T follicular helper cell (primary cell): ENCODE data around the gene KIAA0319L.

Experiments
- DNase-seq: peaks from one replicate; pipeline ENCODE4 v3.0.0-alpha.2; 2020; ENCODE audit warnings: low read depth

The KIAA0319L gene

DNA sequence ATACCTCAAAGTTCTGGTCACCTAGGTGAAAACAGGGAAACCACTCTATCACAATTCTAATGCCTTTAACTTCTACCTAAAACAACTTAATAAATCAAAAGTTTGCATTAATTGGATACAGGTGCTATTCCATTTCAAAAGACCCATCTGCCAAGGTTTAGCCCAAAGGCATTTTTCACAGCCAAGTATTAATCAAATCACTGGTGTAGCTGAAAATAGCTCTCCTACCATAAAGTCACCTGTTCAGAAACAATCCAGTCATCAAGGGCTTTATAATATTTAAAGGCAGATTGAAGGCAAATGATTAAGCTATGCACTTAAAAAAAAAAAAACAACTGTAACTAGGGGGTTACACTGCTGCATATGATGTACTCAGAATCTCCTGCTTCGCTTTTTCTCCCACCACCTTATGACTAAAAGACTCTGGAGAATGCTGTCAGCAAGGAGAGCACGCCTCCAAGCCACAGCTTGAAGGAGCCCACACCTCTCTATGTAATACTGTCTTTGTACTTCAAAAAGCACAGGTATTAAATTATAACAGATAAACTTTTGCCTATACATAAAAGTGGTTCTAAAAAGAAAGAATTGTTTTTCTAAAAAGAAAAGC is 20.5 kb downstream of the KIAA0319L start:
- no peak for DNase-seq

DNA sequence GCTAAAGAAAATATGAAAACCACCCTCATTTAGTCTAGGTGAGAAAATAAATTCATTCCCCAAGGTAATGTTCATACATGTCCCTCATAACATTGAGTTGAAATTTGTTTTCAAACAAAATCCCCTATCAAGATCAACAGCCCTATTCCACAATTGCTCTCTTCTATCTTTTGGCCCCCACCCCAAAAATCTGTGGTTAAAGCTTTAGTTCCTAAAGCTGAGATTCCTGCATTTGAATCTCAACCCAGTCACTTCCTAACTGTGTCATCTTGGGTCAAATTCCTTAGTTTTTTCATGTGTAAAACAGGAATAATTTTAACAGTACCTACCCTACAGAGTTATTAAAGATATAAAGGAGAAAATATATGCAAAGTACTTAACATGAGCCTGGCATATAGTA is 22.0 kb downstream of the KIAA0319L start:
- no peak for DNase-seq

DNA sequence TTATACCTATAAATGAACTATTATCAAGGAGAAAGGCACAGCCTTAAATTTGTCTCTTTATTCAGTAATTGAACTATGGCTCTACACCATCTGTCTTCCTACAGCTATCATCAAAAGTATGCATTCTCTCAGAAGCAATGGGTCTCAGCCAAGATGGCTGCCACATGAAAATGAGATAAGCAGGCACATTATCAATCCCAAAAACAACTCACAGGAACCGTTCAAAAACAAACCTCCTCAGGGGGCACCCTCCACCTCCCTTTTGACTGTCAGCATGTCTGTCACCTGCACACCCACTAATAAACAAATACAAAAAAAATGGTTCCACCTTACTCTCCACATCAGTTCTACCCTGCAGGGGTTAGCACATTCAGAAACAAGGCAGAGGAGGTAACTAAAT is 23.6 kb downstream of the KIAA0319L start:
- no peak for DNase-seq

DNA sequence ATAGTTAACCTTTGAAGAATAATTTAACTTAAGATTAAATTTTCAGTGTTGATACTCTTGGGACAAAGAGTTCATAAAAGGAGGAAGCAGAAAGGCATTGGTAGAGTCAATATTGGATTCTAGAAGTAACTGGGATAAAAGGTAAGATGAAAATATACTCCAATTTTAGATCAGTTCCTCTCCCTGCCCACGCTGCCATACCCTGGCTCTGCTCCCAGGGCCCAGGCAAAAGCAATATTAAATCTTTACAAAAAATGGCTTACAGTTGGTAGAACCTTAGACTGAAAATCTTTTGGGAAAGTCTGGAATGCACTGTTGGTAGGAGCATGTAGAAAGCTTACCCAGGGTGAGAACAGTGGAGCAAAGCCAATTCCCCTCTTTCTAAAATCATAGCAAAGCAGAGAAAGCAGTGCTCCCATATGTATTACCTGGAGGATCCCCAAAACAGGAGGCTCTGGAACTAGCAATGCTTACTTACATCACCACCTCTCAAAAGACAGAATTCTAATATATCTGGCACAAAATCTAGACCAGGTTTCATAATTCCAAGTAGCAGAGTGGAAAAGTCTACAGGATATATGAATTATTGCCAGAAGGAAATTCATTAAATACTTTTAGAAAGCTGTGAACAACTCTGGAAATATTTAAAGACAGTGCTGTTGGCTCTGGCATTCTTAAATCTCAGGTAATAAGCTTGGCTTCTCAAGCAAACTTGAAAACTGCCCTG is 24.5 kb downstream of the KIAA0319L start:
- no peak for DNase-seq

DNA sequence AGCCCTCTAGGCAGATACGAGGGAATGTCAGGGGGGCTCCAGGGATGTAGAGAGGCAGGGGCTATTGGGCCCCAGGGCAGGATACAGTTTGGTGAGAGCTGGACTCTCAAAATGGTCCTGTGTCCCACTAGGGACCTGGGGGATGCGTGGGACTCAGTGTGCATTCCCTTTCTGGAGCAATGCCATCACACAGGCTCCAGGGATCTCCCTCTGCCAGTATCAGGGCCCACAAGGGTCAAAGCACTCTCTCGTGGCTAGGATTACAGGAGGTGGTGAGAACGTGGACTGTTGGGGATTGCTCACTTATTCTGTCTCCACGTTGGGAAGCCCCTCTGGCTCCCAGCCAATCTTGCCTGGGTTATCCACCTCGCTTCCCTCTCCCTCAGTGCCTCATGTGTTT is 25.8 kb downstream of the KIAA0319L start:
- no peak for DNase-seq

DNA sequence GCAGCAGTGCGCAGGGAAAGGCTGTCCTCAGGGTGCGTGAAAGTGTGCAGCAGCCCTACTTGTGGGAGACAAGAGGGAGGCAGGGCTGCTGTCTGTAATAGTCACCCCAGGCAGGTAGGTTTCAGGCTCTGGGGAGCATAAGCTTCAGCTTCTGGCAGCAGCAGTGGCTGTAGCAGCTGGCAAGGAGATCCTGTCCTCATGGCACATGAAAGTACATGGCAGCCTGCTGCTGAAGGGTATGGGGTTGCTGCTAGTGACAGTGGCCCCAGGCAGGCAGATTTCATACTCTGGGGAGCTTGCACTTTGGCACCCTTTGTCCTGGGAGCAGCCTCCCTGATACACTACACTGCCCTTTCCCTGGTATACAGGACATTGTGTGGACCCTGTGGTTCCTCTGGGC is 26.3 kb downstream of the KIAA0319L start:
- DNase-seq: no peak

DNA sequence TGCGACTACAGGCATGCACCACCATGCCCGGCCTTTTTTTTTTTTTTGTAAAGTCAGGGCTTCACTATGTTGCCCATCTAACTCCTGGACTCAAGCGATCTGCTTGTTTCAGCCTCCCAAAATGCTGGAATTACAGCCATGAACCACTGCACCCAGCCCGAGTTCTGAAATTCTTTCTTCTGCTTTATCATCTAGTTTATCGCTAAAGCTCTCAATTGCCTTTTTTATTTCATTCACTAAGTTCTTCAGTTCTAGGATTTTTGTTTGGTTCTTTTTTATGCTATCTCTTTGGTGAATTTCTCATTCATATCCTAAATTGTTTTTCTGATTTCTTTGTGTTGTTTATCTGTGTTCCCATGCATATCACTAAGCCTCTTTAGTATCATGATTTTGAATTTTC is 27.0 kb downstream of the KIAA0319L start:
- DNase-seq: no peak

DNA sequence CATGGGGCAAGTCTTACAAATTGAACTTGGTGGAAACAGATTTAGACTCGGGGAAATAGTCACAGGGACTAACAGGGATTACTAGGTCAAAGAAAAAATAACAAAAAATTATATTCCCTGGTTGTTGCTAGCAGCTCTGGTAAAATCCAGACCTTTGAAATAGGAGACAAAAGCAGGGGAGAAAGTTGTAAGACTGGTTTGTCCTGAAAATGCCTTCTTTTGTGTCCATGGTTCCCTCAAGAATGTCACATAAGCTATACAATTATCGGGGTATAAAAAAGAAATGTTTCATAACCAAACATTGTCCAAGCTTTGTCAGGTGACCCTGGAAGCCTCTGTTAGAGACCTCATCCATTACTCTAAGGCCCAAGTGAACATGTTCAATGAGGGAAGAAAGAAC is 33.1 kb downstream of the KIAA0319L start:
- DNase-seq: no peak

DNA sequence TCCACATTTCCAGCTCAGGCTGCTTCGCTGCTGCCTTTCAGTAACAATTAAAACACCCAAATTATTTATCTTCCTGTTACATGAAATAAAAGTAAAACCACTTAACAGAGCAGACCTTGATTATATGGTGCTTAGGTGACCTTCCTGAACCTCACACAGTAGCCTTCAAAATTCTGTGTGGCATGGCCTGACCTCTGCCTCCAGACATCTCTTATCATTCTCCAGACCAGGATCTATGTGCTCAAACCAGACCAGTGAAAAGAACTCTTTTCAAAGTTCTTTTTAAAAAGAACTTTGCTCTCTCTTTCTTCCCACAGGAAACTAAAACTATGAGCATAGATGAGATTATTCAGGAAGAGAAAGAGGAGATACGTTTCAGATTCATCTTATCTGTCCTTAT is 37.8 kb downstream of the KIAA0319L start:
- DNase-seq: no peak

DNA sequence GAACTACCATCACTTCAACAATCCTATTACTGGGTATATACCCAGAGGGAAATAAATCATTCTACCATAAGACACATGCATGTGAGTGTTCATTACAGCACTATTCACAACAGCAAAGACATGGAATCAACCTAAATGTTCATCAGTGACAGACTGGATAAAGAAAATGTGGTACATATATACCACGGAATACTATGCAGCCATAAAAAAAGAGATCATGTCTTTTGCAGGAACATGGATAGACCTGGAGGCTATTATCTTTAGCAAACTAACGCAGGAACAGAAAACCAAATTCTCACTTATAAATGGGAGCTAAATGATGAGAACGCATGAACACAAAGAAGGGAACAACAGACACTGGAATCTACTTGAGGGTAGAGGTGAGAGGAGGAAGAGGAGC is 39.0 kb downstream of the KIAA0319L start:
- DNase-seq: no peak

DNA sequence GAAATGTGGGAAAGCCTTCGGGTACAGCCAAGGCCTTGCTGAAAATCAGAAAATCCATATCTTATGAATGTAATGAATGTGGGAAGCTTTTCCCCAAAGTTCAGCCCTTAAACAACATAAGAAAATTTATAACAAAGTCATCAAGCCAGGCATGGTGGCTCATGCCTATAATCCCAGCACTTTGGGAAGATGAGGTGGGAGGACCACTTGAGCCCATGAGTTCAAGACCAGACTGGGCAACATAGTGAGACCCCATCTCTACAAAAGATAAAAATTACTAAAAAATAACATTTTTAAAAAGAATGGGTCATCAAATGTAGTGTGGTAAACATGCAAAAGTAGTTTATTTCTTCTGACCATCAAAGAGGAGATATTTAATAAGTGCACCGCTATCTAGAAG is 45.9 kb downstream of the KIAA0319L start:
- DNase-seq: no peak

DNA sequence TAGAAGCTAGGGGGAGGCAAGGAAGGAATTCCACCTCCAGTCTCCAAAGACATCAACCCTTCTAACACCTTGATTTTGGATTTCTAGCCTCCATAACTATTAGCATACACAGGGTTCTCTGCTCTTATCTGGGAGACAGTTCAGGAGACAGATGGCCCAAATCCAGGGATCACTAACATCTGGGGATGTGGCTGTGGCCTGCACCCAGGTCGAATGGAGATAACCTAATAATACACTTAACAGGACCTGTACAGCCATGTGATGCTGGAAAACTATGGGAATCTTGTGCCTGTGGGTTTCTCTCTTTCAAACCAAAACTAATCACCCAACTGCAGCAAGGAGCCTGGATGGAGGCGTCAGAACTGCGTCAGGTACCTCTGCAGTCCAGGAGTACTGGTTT is 47.6 kb downstream of the KIAA0319L start:
- DNase-seq: no peak

DNA sequence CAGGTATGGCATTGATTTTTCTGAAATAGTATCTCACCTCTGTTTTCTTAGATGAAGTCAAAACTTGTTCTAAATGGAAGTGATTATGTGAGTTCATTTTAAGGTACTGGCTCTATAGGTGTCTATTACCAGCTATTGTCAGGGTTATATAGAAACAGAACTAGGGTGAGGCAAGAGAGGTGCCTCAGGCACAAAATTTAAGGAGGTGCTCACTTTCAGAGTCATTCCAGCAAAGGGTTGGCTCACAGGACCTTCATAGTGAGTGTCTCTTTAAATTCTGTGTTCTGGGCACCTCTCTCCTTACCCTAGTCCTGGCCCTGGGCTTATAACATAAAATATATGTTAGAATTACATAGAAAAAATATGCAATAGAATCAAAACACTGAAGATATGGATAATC is 49.3 kb downstream of the KIAA0319L start:
- no peak for DNase-seq

DNA sequence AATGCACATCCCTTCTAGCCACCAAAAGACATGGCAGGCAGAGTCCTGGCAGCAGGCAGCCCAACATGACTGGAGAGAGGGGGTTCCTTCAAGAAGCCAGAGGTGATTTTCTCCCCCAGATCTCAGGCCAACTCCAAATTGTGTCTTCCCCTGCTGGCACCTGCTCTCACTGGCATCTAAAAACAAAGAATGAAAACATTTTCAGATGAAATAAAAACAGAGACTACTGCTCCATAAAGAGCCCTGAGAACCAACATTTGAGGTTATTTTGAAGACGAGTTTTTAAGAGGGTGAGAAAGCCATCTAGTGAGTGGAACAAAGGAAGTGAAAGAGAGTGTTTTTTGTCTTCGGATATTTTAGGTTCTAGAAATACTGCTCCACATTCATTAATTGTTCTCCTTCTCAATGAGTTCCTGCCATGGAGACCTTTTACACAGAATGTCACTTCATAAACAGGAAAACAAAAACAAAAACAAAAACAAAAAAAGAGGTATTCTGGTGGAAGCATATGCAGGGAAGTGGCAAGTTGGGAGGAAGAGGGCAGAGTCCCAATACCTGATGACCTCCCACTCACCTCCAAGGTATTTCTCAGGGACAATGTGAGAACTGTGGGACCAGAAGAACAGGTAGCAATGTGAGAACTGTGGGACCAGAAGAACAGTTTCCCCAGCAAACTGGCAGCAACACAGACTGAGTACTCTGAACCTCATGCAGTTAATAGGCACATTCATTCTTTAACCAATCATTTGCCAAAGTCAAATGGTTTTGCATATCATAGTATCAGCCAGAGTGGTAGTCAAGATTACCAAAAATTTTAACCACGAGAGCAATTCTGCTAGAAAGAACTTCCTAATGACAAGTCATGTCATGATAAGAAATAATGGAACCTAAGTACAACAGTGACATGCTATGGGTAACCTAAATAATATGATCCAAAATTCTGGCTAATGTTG is 50.0 kb downstream of the KIAA0319L start:
- DNase-seq: no peak

DNA sequence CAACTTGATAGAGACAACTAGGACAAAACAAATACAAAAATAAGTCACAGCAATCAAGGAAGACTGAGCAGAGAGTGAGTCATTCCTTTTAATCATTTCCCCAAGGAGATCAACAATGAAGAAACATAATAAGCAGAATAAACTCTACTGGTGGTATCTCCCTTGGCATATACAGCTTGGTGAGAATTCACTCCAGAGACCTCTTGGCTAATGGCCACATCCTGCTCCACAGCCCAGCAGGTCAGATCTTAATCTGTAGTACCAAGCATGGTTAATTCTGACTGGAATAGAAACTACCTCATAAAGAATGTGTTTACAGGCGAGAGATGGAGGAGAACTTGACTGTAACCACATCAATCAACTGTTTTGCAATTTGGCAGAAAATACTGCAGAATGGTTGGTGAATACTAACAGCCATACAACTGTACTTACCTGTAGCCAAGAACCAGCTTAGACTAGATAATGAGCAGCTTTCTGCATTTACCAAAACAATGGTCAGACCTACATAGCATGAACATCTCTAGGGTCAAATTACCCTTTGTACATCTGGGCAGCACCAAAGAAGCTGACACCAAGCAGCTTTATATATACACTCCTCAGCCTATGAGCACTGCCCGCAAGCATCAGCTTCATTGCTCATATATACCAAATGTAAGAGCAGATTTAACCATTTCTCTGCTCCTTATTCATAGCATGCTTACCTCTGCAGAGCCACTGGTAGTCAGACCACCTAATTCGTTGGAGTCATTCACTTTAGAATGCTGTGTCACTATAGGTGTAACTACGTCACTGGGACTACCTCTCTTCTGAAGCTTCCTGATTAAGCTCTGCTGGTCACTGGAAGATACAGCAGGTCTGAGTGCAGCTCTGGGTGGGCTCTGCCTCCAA is 51.0 kb downstream of the KIAA0319L start:
- peak; percentile 24 for DNase-seq

DNA sequence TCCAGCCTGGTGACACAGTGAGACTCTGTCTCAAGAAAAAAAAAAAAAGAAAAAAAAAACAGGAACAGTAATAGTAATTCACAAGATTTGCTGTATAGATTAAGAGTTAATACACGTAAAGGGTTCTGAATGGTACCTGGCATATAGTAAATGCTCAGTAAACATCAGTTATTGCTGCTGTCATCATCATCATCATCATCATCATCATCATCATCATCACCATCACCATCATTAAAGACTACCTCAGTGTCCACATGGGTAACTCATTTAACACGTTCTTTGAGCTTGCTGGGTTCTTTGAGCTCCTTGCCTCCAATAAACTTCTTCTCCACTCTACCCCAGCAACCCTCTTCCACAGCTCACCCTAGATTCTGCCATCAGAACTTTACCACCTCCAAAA is 55.0 kb downstream of the KIAA0319L start:
- DNase-seq: no peak

DNA sequence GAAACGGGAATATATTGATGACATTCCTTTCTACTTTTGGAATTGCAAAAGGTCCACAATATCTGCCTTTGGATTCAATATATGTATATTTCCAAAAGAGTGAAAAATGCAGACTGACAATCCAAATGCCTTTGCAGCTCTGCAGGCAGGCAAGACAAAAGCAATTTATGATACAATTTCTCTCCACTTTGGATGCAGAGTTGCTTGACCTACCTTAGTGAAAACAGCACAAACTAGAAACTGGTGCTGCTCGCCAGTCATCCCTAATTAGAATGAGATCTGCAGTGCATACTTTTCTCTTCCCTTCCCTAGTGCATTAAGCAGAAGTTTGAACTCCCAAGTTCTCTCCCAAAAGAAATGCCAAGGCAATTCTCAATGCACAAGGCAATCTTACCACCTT is 56.8 kb downstream of the KIAA0319L start:
- no peak for DNase-seq

DNA sequence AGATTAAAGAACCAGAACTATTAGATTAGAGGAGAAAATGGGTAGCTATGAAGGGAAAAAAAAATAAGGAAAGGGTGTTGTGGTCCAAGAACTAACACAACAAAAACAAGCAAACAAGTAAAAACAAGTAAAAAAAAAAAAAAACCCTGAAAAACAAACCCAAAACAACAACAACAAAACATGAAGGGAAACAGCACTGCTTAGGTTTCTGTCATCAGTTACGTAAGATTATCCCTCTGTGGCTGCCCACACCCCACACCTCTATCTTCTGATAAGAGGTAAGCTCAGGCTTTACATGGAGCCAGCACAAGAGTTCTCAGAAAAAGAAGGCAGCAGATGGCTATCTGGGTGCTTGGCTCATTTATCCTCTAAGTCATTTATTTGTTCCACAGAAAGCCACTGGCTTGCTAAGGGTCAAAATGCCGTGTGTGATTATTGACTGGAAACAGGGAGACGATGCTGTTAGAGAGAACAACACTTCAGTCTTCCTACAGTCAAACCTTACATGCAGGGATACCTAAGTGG is 57.5 kb downstream of the KIAA0319L start:
- peak; percentile 12 for DNase-seq

DNA sequence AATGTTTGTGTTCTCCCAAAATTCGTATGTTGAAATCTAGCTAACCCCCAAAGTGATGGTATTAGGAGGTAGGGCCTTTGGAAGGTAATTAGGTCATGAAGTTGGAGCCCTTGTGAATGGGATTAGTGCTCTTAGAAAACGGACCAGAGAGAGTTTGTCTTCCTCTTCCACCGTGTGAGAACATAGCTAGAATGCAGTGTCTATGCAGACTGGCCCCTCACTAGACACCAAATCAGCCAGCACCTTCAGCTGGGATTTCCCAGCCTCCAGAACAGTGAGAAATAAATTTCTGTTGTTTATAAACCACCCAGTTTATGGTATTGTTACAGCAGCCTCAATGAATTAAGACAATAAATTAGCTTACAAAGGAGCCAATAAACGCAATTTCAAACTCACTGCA is 58.0 kb downstream of the KIAA0319L start:
- no peak for DNase-seq

DNA sequence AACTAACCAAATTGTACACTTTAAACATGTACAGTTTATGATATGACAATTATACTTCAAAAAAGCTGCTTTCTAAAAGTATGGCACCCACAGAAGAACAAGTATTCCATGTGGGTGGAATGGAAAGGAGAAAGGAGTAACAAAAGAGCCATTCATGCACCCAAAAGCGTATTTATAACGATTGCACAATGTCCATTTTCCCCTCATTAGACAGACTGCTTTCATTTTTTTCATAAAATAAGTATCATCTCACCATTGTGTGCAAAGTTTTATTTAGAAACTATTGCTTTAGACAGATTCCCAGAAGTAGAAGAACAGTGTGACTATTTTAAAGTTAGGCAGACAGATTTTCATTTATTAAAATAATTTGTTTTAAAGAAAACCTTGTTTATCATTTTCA is 59.6 kb downstream of the KIAA0319L start:
- no peak for DNase-seq

DNA sequence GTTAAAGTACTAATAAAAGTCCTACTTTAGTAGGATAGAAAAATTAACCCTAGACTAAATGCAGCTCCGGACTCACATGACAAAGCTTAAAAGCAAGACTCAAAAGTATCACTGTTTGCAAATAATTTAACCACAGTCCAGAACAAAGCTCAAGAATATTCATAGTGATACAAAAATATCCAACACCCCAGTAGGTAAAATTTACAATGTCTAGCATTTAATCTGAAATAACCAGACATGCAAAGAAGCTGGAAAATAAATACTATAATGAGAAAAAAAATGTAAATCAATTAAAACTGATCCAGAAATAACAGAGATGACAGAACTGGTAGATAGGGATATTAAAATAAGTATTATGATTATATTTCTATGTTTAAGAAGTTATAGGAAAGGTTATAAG is 67.0 kb downstream of the KIAA0319L start:
- no peak for DNase-seq

DNA sequence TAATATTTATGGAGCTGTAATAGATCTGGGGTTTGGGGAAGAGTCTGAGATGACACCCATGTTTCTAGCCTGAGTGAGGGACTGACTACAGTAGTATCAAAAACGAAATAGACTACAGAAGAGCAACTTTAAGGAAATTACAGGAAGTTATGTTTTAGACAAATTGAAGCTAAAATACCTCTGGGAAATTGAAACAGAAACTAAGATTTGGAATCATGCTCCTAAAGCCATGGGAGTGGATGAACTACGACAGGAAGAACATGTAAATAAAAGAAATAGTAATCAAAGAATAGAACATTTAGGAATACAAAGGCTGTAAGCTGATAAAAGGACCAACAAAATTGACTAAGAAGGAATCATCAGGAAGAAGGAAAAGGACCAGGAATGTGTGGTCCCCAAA is 68.9 kb downstream of the KIAA0319L start:
- no peak for DNase-seq
